Vagina (tissue), 2 donors: ENCODE results near the gene RAB11FIP3.

Experiments used
- CTCF ChIP-seq, 3 experiments: fragments of 450-650 bp in 2 of 3; fragments of 200-600 bp in 1 of 3; sonication (generic) in 1 of 3; IDR thresholded peaks; one replicate each; pipeline ENCODE4 v1.5.1; 2017 to 2019; ENCODE audit warnings: antibody characterized with exemption in 3 of 3, mild to moderate bottlenecking in 2 of 3, moderate library complexity in 2 of 3
- POLR2A ChIP-seq, 2 donors: fragments of 450-650 bp; IDR thresholded peaks; one replicate each; pipeline ENCODE4 v1.6.1; 2017; ENCODE audit warnings: antibody characterized with exemption in 2 of 2, mild to moderate bottlenecking in 2 of 2, moderate library complexity in 2 of 2

- TF ChIP-seq CTCF (IDR thresholded peaks at IDR 0.05), result no peak
- TF ChIP-seq POLR2A (IDR thresholded peaks at IDR 0.05), result no peak
These were observed 108.7 kb downstream of the RAB11FIP3 start for GRCh38 chr16:534135-534534.
